DOHH2 (cell line): ENCODE data around the gene EPSTI1.

ENCODE experiments used
- H3F3A ChIP-seq: fragments of 200-600 bp; sonication (generic), shearing (Covaris generic); 2 replicates; pipeline ENCODE4 v1.6.0; 2016; ENCODE audit warnings: antibody characterized with exemption, mild to moderate bottlenecking; ENCODE audit not compliant: control insufficient read depth, insufficient read depth
- H3K27ac ChIP-seq: fragments of 200-600 bp; sonication (generic); 2 replicates; pipeline ENCODE4 v1.5.1; 2014; ENCODE audit warnings: low read depth, mild to moderate bottlenecking, low read length, moderate library complexity
- H3K27me3 ChIP-seq: fragments of 200-600 bp; sonication (generic); 2 replicates; pipeline ENCODE4 v1.6.1; 2014; ENCODE audit warnings: mild to moderate bottlenecking, low read length, mixed read lengths; ENCODE audit not compliant: control insufficient read depth
- H3K36me3 ChIP-seq: fragments of 200-600 bp; sonication (generic); 2 replicates; pipeline ENCODE4 v1.6.1; 2014; ENCODE audit warnings: mild to moderate bottlenecking, low read length, moderate library complexity, mixed read lengths; ENCODE audit not compliant: control insufficient read depth
- H3K4me1 ChIP-seq: fragments of 200-600 bp; sonication (generic); 2 replicates; pipeline ENCODE4 v1.6.1; 2014; ENCODE audit warnings: mild to moderate bottlenecking, low read length, mixed read lengths; ENCODE audit not compliant: control insufficient read depth
- H3K4me2 ChIP-seq: fragments of 200-600 bp; sonication (generic); 2 replicates; pipeline ENCODE4 v1.6.0; 2014; ENCODE audit warnings: mild to moderate bottlenecking, low read length, moderate library complexity
- H3K4me3 ChIP-seq: fragments of 200-600 bp; sonication (generic); 2 replicates; pipeline ENCODE4 v1.5.1; 2014; ENCODE audit warnings: mild to moderate bottlenecking, low read length, mixed read lengths
- H3K79me2 ChIP-seq: fragments of 200-600 bp; sonication (generic); 2 replicates; pipeline ENCODE4 v1.6.1; 2014; ENCODE audit warnings: mild to moderate bottlenecking, low read length, mixed read lengths; ENCODE audit not compliant: control insufficient read depth
- H3K9me2 ChIP-seq: fragments of 200-600 bp; sonication (generic); replicated peaks from 2 replicates; pipeline ENCODE4 v1.6.1; 2014; ENCODE audit warnings: mild to moderate bottlenecking, low read length, mixed read lengths; ENCODE audit not compliant: control insufficient read depth
- H3K9me3 ChIP-seq: fragments of 200-600 bp; sonication (generic); 2 replicates; pipeline ENCODE4 v1.6.1; 2014; ENCODE audit warnings: antibody characterized with exemption, low read length, mixed read lengths; ENCODE audit not compliant: control insufficient read depth, insufficient read depth
- H4K20me1 ChIP-seq: fragments of 200-600 bp; sonication (generic); 2 replicates; pipeline ENCODE4 v1.6.0; 2014; ENCODE audit warnings: low read depth, mild to moderate bottlenecking, antibody characterized with exemption, low read length, moderate library complexity; ENCODE audit not compliant: control insufficient read depth, insufficient read depth
- CTCF ChIP-seq: fragments of 200-600 bp; sonication (generic); IDR thresholded peaks from one replicate; pipeline ENCODE4 v1.5.1; 2014; ENCODE audit warnings: antibody characterized with exemption, mild to moderate bottlenecking, low read depth, low read length; ENCODE audit not compliant: poor library complexity, severe bottlenecking
- EZH2phosphoT487 ChIP-seq: fragments of 200-600 bp; sonication (generic); IDR thresholded peaks from 2 replicates; pipeline ENCODE4 v1.6.1; 2017; ENCODE audit warnings: borderline replicate concordance, mild to moderate bottlenecking, antibody characterized with exemption, low read length, moderate library complexity, mixed read lengths

Gene EPSTI1

GRCh38 chr13:43031881-43032280, 39.8 kb upstream of the EPSTI1 start:
- H3K36me3 ChIP-seq = peaks cover 70% of the 10 kb centered on the region
- no peak for TF ChIP-seq CTCF
- TF ChIP-seq EZH2phosphoT487 = no peak
- H4K20me1 ChIP-seq = no peaks in the 10 kb centered on the region
- no peaks in the 10 kb centered on the region for H3F3A ChIP-seq
- peaks cover 98% of the 10 kb centered on the region for H3K79me2 ChIP-seq
- H3K9me2 ChIP-seq = no peaks in the 10 kb centered on the region
- H3K4me2 ChIP-seq = no peak overlapping the region
- no peak overlapping the region for H3K4me3 ChIP-seq
- no peaks in the 10 kb centered on the region for H3K27me3 ChIP-seq
- H3K9me3 ChIP-seq = no peaks in the 10 kb centered on the region
- H3K27ac ChIP-seq = no peak overlapping the region
- peaks cover 3% of the 10 kb centered on the region; the same call in 1 of the 2 replicates for H3K4me1 ChIP-seq

GRCh38 chr13:43030548-43030947, 38.5 kb upstream of the EPSTI1 start:
- Histone ChIP-seq H3K4me2 (no peak overlapping the region), H3F3A (no peaks in the 10 kb centered on the region), H3K4me3 (no peak overlapping the region), H3K4me1 (peaks cover 14% of the 10 kb centered on the region), H3K36me3 (peaks cover 64% of the 10 kb centered on the region), H3K9me2 (no peaks in the 10 kb centered on the region), H4K20me1 (no peaks in the 10 kb centered on the region), H3K79me2 (peaks cover 98% of the 10 kb centered on the region), H3K9me3 (no peaks in the 10 kb centered on the region), H3K27ac (no peak overlapping the region), H3K27me3 (no peaks in the 10 kb centered on the region)
- no peak for TF ChIP-seq EZH2phosphoT487
- no peak for TF ChIP-seq CTCF

- H3K9me3 ChIP-seq = no peaks in the 10 kb centered on the region
- H3K27me3 ChIP-seq = no peaks in the 10 kb centered on the region
- no peaks in the 10 kb centered on the region for H4K20me1 ChIP-seq
- peak overlapping the region; percentile 15 for H3K4me2 ChIP-seq
- H3K4me3 ChIP-seq = no peak overlapping the region
- TF ChIP-seq EZH2phosphoT487 (no peak), CTCF (no peak)
- H3K9me2 ChIP-seq = no peaks in the 10 kb centered on the region
- peaks cover 36% of the 10 kb centered on the region for H3K4me1 ChIP-seq
- peaks cover 78% of the 10 kb centered on the region for H3K79me2 ChIP-seq
- H3K27ac ChIP-seq = no peak overlapping the region
- H3F3A ChIP-seq = no peaks in the 10 kb centered on the region
- peaks cover 45% of the 10 kb centered on the region for H3K36me3 ChIP-seq
Measured at GRCh38 chr13:43026262-43026661, 34.2 kb upstream of the EPSTI1 start.
